Esophagus muscularis mucosa (tissue), 4 donors: ENCODE measurements around the gene AREG. TPM values are rescaled to one million over a fixed set of nuclear protein-coding genes. Genes with fewer than 3 reads are reported as not detected.

ENCODE experiments used
- DNase-seq: peaks from one replicate; pipeline ENCODE4 v3.0.0-alpha.2; 2017; ENCODE audit errors: extremely low spot score
- H3K27ac ChIP-seq, 4 donors: fragments of 200-600 bp; sonication (generic); replicated peaks in 1 of 4; 1 replicate in 3 of 4; 2 replicates in 1 of 4; pipeline ENCODE4 v1.5.1; 2016 to 2019; ENCODE audit warnings: mild to moderate bottlenecking in 1 of 4
- H3K27me3 ChIP-seq, 4 donors: fragments of 200-600 bp; sonication (generic); one replicate each; pipeline versions ENCODE4 v1.5.1 to v1.6.0; 2016 to 2019
- H3K36me3 ChIP-seq, 4 donors: fragments of 200-600 bp; sonication (generic); one replicate each; pipeline ENCODE4 v1.5.1; 2016 to 2019
- H3K4me1 ChIP-seq, 4 donors: fragments of 200-600 bp; sonication (generic); one replicate each; pipeline ENCODE4 v1.5.1; 2016 to 2019
- H3K4me3 ChIP-seq, 4 donors: fragments of 200-600 bp; sonication (generic); 1 replicate in 2 of 4; 2 replicates in 2 of 4; pipeline ENCODE4 v1.5.1; 2016 to 2019; ENCODE audit warnings: mild to moderate bottlenecking in 4 of 4, moderate library complexity in 1 of 4
- H3K9me3 ChIP-seq, 4 donors: fragments of 200-600 bp; sonication (generic); 1 replicate in 3 of 4; 2 replicates in 1 of 4; pipeline ENCODE4 v1.5.1; 2016 to 2019
- EP300 ChIP-seq: sonication (generic); formaldehyde crosslinking; IDR thresholded peaks from one replicate; pipeline ENCODE4 v1.6.1; 2017; ENCODE audit warnings: antibody characterized with exemption
- POLR2A ChIP-seq: fragments of 450-650 bp; IDR thresholded peaks from one replicate; pipeline ENCODE4 v1.6.1; 2017; ENCODE audit warnings: antibody characterized with exemption, moderate library complexity, mild to moderate bottlenecking, low read depth
- POLR2AphosphoS5 ChIP-seq, 2 donors: sonication (generic); formaldehyde crosslinking; IDR thresholded peaks; one replicate each; pipeline ENCODE4 v1.6.1; 2017; ENCODE audit warnings: antibody characterized with exemption in 2 of 2
- WGBS: methylation state at CpG from one replicate; pipeline ENCODE4 v1.1.5; 2018; 5-methylcytosine and 5-hydroxymethylcytosine counted together
- intact Hi-C: fragments of 100-400 bp; cut with DNase I; formaldehyde crosslinking; loops from one replicate; pipeline ENCODE4 v1.15.1; 2023
- total RNA-seq, 4 donors: library from RNA; depleted of rRNA; stranded (reverse); fragments of >200 nt; gene quantifications; one replicate each; pipeline versions ENCODE4 v1.1.0 to v1.2.1, GENCODE V29; 2016
- TF ChIP-seq, protein P1 (sequence below), 3 experiments: fragments of 200-600 bp in 2 of 3; fragments of 450-650 bp in 1 of 3; sonication (generic) in 2 of 3; IDR thresholded peaks; one replicate each; pipeline ENCODE4 v1.5.1; 2017 to 2019; ENCODE audit warnings: antibody characterized with exemption in 3 of 3, mild to moderate bottlenecking in 2 of 3, moderate library complexity in 1 of 3

The AREG gene
- total RNA-seq, 4 donors from 2014 or later: 1.4 to 18.6 (median 4.4) TPM

DNA sequence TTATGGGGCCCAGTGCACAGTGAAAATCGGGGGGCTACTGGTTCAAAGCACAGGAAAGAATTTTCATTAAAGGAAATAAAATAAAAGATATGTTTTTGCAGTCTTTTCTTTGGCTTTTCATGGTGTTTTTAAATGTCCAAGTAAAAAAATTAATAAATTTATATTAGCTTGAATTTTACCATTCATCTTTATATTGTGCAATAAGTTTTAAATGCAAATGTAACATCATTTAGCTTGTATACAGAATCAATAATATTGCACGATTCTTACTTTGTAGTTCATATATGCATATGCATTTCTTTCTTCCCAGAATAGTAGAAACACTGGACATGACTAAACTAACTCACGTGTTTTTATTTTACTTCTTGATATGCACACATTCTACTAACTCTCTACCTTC, 31.0 kb downstream of the AREG start:
- H3K9me3 ChIP-seq: no peaks in the 10 kb centered on the region
- peaks cover 8 to 29% (median 23%) of the 10 kb centered on the region in 4 donors for H3K4me1 ChIP-seq
- TF ChIP-seq, protein P1, sequence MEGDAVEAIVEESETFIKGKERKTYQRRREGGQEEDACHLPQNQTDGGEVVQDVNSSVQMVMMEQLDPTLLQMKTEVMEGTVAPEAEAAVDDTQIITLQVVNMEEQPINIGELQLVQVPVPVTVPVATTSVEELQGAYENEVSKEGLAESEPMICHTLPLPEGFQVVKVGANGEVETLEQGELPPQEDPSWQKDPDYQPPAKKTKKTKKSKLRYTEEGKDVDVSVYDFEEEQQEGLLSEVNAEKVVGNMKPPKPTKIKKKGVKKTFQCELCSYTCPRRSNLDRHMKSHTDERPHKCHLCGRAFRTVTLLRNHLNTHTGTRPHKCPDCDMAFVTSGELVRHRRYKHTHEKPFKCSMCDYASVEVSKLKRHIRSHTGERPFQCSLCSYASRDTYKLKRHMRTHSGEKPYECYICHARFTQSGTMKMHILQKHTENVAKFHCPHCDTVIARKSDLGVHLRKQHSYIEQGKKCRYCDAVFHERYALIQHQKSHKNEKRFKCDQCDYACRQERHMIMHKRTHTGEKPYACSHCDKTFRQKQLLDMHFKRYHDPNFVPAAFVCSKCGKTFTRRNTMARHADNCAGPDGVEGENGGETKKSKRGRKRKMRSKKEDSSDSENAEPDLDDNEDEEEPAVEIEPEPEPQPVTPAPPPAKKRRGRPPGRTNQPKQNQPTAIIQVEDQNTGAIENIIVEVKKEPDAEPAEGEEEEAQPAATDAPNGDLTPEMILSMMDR (IDR thresholded peaks at IDR 0.05): no peak
- TF ChIP-seq EP300: no peak
- TF ChIP-seq POLR2A: no peak
- no peak for TF ChIP-seq POLR2AphosphoS5 (IDR thresholded peaks at IDR 0.05)
- no peaks in the 10 kb centered on the region for H3K27me3 ChIP-seq
- no peaks in the 10 kb centered on the region for H3K36me3 ChIP-seq
- DNase-seq: no peak
- intact Hi-C loops: no loop called here
- H3K4me3 ChIP-seq: no peak overlapping the region
- H3K27ac ChIP-seq: no peak overlapping the region
- WGBS: 86% methylated on average over 3 of the region's 3 CpGs

DNA sequence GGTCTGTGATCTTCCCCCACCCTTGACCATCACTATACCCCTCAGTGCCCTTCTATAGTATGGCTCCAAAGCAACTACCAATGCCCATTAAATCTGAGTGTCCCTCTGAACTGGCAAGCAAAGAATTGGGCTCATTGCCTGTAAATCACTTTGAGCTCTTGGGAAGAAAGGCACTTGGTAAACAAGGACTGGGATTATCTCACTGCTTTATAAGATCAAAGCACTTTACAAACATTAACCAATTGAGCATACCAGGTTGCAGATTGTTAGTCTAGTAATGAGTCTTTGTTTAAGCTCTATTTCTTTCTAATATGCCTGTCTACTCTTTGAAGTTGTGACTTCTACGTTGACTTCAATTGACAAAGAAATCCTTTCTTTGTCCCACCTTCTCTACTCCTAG, 34.1 kb downstream of the AREG start:
- TF ChIP-seq, protein P1 (IDR thresholded peaks at IDR 0.05): no peak
- TF ChIP-seq EP300 (no peak), POLR2AphosphoS5 (IDR thresholded peaks at IDR 0.05) (no peak), POLR2A (no peak)
- no peaks in the 10 kb centered on the region for H3K9me3 ChIP-seq
- WGBS: 81% methylated on average over 1 of the region's 1 CpG
- intact Hi-C loops: no loop called here
- no peak overlapping the region for H3K4me3 ChIP-seq
- no peak overlapping the region for H3K27ac ChIP-seq
- no peaks in the 10 kb centered on the region for H3K27me3 ChIP-seq
- H3K4me1 ChIP-seq: peaks cover 0 to 16% (median 12%) of the 10 kb centered on the region in 4 donors
- H3K36me3 ChIP-seq: no peaks in the 10 kb centered on the region
- no peak for DNase-seq

DNA sequence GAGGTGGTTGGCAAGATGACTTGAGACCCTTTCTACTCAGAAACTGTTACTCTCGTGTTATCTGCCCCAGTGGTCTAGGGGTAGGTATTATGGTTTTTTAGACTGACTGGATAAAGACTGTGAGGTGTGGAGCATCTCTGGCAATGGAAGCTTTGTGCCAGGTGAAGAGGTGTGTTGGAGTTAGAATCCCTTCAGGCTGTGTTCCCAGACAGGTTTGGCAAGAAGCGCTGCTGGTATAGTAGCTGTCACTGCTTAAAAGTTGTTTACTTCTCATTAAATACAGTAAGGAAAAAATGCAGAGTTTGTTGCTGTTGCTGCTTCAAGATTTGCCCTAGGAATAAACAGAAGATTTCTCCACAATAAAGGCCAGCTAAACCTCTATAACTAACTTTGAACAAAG, 35.3 kb downstream of the AREG start:
- Histone ChIP-seq H3K27me3 (no peaks in the 10 kb centered on the region), H3K9me3 (no peaks in the 10 kb centered on the region), H3K4me1 (peaks cover 0 to 3% (median 3%) of the 10 kb centered on the region in 4 donors), H3K27ac (no peak overlapping the region), H3K36me3 (no peaks in the 10 kb centered on the region), H3K4me3 (no peak overlapping the region)
- intact Hi-C loops: no loop called here
- TF ChIP-seq POLR2A (no peak), EP300 (no peak), POLR2AphosphoS5 (IDR thresholded peaks at IDR 0.05) (no peak)
- TF ChIP-seq, protein P1 (IDR thresholded peaks at IDR 0.05): no peak
- 95% methylated on average over 2 of the region's 2 CpGs for WGBS
- DNase-seq: no peak

DNA sequence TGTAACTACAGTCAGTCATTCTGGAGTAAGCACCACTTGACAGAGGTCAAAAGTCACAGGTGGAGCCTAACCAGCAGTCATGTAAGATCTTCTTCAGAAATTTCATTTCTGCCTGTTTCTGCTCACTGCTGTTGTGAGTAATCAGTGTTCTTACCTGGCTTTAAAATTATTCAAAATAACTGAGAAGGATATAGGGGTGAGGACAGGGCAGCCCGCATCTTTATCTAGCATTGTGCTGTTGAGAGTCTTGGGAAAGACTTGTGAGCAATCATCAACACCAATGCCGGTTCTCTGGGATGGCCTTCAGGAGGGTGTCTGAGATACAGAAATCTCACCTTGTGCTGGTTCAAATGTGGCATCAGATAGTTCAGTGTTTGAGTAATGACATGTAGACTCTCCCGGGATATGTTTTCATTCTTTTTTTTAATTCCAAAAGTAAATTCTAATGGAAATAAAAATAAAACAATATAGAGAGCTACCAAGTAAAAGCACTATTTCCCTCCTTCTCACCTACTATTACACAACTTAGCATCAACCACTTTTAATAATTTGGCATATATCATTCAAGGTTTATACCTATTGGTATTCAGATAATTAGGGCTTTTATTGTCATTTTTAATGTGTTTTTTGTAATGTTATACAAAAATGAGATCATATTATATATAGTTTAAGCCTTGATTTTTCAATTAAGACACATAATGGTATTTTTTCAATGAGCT, 37.1 kb downstream of the AREG start:
- H3K36me3 ChIP-seq: no peaks in the 10 kb centered on the region
- no peak overlapping the region for H3K27ac ChIP-seq
- no peaks in the 10 kb centered on the region for H3K9me3 ChIP-seq
- no peak for DNase-seq
- TF ChIP-seq POLR2AphosphoS5 (IDR thresholded peaks at IDR 0.05) (no peak), POLR2A (no peak), EP300 (no peak)
- TF ChIP-seq, protein P1 (IDR thresholded peaks at IDR 0.05): no peak
- intact Hi-C loops: no loop called here
- H3K4me3 ChIP-seq: no peak overlapping the region
- WGBS: 97% methylated on average over 3 of the region's 3 CpGs
- H3K27me3 ChIP-seq: no peaks in the 10 kb centered on the region
- H3K4me1 ChIP-seq: no peaks in the 10 kb centered on the region
